Type B pancreatic cell (in vitro differentiated cells): Measurements from ENCODE around the gene CCDC50. TPM values are rescaled to one million over a fixed set of nuclear protein-coding genes. Genes with fewer than 3 reads are reported as not detected.

Experiments
- DNase-seq: peaks from one replicate; pipeline ENCODE4 v3.0.0; 2021; ENCODE audit warnings: mixed read lengths; ENCODE audit not compliant: unreplicated experiment; ENCODE audit errors: extremely low spot score
- H3K27ac Mint-ChIP-seq: 2 replicates; pipeline ENCODE4 v1.8.0; 2021; ENCODE audit warnings: mild to moderate bottlenecking, mixed read lengths
- H3K27me3 Mint-ChIP-seq: 2 replicates; pipeline ENCODE4 v1.8.0; 2021; ENCODE audit warnings: mixed read lengths
- H3K36me3 Mint-ChIP-seq: 2 replicates; pipeline ENCODE4 v1.8.0; 2021; ENCODE audit warnings: mixed read lengths
- H3K4me1 Mint-ChIP-seq: one replicate; pipeline ENCODE4 v1.8.0; 2021; ENCODE audit warnings: mixed read lengths; ENCODE audit not compliant: unreplicated experiment
- H3K4me3 Mint-ChIP-seq: 2 replicates; pipeline ENCODE4 v1.8.0; 2021; ENCODE audit warnings: mild to moderate bottlenecking, mixed read lengths
- H3K9me3 Mint-ChIP-seq: 2 replicates; pipeline ENCODE4 v1.8.0; 2021; ENCODE audit warnings: mixed read lengths
- CTCF ChIP-seq: fragments of 200-600 bp; sonication (generic); conservative IDR thresholded peaks from 2 replicates; pipeline ENCODE4 v1.5.0; 2021; ENCODE audit warnings: antibody characterized with exemption, mild to moderate bottlenecking
- total RNA-seq: library from RNA; stranded (reverse); gene quantifications from 2 replicates; pipeline ENCODE4 v1.2.1, GENCODE V29; 2021; ENCODE audit warnings: low replicate concordance

Gene CCDC50
- total RNA-seq, 1 donor from 2014 or later = 47.4 TPM

GRCh38 chr3:191300422-191300821 is 28.8 kb upstream of the CCDC50 start:
- no peak for TF ChIP-seq CTCF
- Mint-ChIP-seq H3K4me1 (peaks cover 12% of the 10 kb centered on the region), H3K36me3 (no peaks in the 10 kb centered on the region), H3K4me3 (no peak overlapping the region), H3K27ac (peak overlapping the region; percentile 25), H3K27me3 (no peaks in the 10 kb centered on the region), H3K9me3 (peaks cover 8% of the 10 kb centered on the region)
- DNase-seq = no peak

- Mint-ChIP-seq H3K27me3 (no peaks in the 10 kb centered on the region), H3K4me3 (no peak overlapping the region), H3K4me1 (peaks cover 12% of the 10 kb centered on the region), H3K9me3 (peaks cover 8% of the 10 kb centered on the region), H3K27ac (peak overlapping the region; percentile 25), H3K36me3 (no peaks in the 10 kb centered on the region)
- no peak for TF ChIP-seq CTCF
- no peak for DNase-seq
Measured at GRCh38 chr3:191301017-191301416, 28.2 kb upstream of the CCDC50 start.

GRCh38 chr3:191301782-191302411 is 27.3 kb upstream of the CCDC50 start:
- no peak overlapping the region for H3K4me3 Mint-ChIP-seq
- no peaks in the 10 kb centered on the region for H3K27me3 Mint-ChIP-seq
- H3K36me3 Mint-ChIP-seq = no peaks in the 10 kb centered on the region
- no peak for DNase-seq
- peaks cover 8% of the 10 kb centered on the region for H3K9me3 Mint-ChIP-seq
- peaks cover 12% of the 10 kb centered on the region for H3K4me1 Mint-ChIP-seq
- TF ChIP-seq CTCF = no peak
- peak overlapping the region; percentile 50 for H3K27ac Mint-ChIP-seq

GRCh38 chr3:191302451-191302850 is 26.7 kb upstream of the CCDC50 start:
- Mint-ChIP-seq H3K27ac (peak overlapping the region; percentile 50), H3K36me3 (no peaks in the 10 kb centered on the region), H3K4me1 (peaks cover 12% of the 10 kb centered on the region), H3K27me3 (no peaks in the 10 kb centered on the region), H3K4me3 (no peak overlapping the region), H3K9me3 (peaks cover 8% of the 10 kb centered on the region)
- no peak for TF ChIP-seq CTCF
- DNase-seq = no peak

GRCh38 chr3:191303596-191303995 is 25.6 kb upstream of the CCDC50 start:
- DNase-seq = no peak
- H3K27ac Mint-ChIP-seq = no peak overlapping the region

More at GRCh38 chr3:191303596-191303995, 25.6 kb upstream of the CCDC50 start:
- Mint-ChIP-seq H3K9me3 (peaks cover 8% of the 10 kb centered on the region), H3K36me3 (no peaks in the 10 kb centered on the region), H3K4me3 (no peak overlapping the region), H3K4me1 (peaks cover 12% of the 10 kb centered on the region), H3K27me3 (no peaks in the 10 kb centered on the region)
- no peak for TF ChIP-seq CTCF
